OCI-M2 (cell line): ENCODE data around the gene UPK3A.

ENCODE experiments used
- DNase-seq: peaks from one replicate; lab custom pipeline; 2025; ENCODE audit not compliant: unreplicated experiment; lab: John Stamatoyannopoulos, UW

Gene UPK3A

GRCh38 chr22:45308391-45308956 is 23.7 kb downstream of the UPK3A start:
- DNase-seq, result no peak

- DNase-seq, result no peak
Measured at GRCh38 chr22:45308957-45309421, 24.2 kb downstream of the UPK3A start.

GRCh38 chr22:45309422-45310227 is 24.9 kb downstream of the UPK3A start, which contains the start of gene FAM118A:
TSS of gene FAM118A (plus strand) at chr22:45309934. CDS start at chr22:45322380, 12,446 bp downstream.
- no peak for DNase-seq

- DNase-seq, result no peak
Measured at GRCh38 chr22:45310331-45310976, 25.7 kb downstream of the UPK3A start.

- DNase-seq, result no peak
Measured at GRCh38 chr22:45310977-45311531, 26.3 kb downstream of the UPK3A start.

DNA sequence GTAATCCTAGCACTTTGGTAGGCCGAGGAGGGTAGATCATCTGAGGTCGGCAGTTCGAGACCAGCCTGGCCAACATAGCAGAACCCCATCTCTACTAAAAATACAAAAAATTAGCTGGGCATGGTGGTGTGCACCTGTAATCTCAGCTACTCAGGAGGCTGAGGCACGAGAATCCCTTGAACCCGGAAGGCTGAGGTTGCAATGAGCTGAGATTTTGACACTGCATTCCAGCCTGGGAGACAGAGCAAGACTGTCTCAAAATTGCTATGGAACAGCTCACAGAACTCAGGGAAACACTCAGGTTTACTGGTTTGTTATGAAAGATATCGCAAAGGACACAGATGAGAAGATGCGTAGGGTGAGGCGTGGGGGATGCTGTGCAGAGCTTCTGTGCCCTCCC is 27.7 kb downstream of the UPK3A start:
- DNase-seq, result no peak

GRCh38 chr22:45312856-45313255 is 28.1 kb downstream of the UPK3A start:
- no peak for DNase-seq

GRCh38 chr22:45314054-45314721 is 29.4 kb downstream of the UPK3A start:
- DNase-seq, result peak; percentile 36

DNA sequence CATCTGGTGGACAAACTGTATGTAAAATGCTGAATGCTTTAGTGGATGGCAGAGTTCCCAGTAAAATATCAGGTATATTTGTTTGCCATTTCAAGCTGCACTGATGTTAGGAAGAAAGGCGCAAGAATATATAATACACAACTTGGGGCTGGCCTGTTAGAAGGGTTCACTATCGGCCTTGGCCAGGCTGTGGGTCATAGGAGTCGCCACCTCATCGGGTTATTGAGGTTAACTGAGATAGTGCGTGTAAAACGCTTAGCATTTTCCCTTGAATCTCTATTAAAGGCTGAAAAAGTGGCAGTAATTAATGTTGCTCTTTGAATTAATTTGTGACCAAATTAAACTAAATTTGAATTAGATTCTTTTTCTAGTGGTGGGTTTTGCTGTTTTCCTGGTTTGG is 30.0 kb downstream of the UPK3A start:
- no peak for DNase-seq

- DNase-seq, result no peak
Measured at GRCh38 chr22:45316796-45317526, 32.2 kb downstream of the UPK3A start.

DNA sequence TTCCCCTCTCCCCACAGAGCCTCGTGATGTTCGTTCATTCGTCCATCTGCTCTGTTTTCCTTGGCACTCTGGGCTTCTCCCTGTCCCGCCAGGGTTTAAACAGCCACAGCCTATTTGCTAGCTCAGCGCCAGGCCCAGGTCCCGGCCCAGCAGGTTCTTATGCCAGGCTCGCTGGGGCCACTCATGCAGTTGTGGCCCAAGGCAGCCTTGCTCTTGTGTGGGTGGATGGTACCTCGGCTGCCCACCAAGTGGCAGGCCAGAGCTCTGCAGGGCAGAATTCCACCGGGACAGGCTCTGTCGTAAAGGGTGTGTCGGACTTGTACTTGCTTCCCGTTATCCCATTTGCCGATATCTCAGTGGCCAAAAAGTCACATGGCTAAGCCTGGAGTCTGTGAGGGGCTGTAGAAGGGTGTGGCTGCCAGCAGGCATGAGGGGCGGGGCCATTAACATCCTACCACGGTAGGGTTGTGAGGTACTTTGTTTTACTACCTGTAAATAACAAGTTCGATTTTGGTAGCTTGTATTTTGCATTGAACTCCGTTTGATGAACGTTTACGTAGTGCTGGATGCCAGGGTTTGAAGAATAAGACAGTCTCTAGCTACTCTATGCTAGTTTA is 32.9 kb downstream of the UPK3A start:
- no peak for DNase-seq

GRCh38 chr22:45318168-45318557 is 33.4 kb downstream of the UPK3A start:
- DNase-seq, result no peak

DNA sequence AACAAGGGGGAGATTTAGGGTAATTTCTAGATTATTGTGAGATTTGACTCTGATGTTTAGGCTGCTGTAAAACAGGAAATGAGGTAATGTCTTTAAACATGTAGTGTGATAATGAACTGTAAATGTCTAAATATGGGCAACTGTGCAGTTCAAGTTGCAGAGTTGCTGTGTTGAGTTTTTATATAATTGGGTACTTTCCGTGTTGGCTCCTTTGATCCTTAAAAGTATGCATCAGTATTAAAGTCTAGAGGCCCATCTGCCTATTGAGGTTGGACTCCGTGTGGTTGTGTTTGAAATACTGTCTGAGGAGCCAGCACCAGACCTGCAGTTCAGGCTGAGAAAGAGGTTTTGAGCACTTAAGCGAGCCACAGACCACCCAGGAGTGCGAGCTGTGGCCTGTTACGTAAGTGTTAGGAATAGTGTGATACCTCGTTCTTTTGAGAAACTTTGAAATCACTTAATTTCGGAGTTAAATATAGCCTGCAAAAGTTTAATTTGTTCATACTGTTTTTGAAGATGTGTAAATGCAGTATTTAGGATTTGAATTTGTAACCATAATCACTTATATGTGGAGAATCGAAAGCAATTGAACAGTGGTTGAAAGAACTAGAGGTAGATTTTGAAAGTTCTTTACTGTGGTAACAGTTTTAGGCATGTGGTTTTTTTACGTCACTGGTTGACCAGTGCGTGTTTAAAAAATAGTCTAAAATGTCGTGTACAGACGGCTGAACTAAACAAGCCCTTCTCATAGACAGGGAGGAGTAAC is 34.0 kb downstream of the UPK3A start:
- no peak for DNase-seq

GRCh38 chr22:45319324-45319685 is 34.6 kb downstream of the UPK3A start:
- no peak for DNase-seq

DNA sequence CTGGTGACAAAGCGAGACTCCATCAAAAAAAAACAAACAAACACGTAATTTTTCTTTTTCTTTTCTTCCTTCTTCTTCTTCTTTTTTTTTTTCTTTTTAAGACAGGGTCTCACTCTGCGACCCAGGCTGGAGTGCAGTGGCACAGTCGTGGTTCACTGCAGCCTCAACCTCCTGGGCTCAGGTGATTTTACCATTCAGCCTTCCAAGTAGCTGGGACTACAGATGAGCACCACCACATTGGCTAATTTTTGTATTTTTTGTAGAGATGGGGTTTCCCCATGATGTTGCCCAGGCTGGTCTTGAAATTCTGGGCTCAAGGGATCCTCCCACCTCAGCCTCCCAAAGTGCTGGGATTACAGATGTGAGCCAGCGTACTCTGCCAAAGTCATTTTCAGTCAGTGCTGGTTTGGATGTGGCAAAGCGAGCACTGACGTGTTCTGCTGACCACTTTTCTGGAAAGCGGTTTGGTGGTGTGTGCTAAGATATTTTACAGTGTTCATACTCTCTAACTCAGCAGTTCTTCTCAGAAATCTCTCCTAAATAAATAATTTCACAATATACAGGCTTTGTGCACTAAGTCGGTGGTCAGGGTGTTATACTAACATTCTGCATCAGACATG is 35.7 kb downstream of the UPK3A start:
- DNase-seq, result no peak

DNA sequence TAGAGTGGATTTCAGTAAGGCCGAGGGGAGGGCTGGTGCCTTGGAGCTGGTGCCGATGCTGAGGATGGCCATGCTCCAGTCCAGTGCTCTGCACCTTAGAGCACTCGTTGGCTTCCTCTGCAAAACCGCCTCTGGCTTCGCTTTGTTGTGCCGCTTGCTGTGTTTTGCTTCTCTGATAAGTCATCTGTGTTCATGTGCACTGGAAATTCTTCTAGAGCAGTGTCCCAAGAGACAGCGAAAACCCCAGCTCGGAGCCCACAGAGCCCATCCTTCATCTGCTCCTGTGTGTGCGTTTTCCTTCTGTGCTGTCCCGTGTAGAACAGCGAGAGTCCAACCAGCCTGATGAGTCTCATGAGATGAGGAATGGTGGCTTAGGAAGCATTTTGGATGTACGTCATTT is 37.1 kb downstream of the UPK3A start:
- DNase-seq, result no peak

GRCh38 chr22:45322873-45323525 is 38.2 kb downstream of the UPK3A start:
- DNase-seq, result no peak

GRCh38 chr22:45323695-45324094 is 38.9 kb downstream of the UPK3A start:
- no peak for DNase-seq
